ENCODE data around the gene WAPL.
"Not testable (repeated sequence)": the region's sequence is repeated elsewhere in the genome, so short reads cannot be mapped to it uniquely, and the experiment has no call there.

Gene WAPL, protein sequence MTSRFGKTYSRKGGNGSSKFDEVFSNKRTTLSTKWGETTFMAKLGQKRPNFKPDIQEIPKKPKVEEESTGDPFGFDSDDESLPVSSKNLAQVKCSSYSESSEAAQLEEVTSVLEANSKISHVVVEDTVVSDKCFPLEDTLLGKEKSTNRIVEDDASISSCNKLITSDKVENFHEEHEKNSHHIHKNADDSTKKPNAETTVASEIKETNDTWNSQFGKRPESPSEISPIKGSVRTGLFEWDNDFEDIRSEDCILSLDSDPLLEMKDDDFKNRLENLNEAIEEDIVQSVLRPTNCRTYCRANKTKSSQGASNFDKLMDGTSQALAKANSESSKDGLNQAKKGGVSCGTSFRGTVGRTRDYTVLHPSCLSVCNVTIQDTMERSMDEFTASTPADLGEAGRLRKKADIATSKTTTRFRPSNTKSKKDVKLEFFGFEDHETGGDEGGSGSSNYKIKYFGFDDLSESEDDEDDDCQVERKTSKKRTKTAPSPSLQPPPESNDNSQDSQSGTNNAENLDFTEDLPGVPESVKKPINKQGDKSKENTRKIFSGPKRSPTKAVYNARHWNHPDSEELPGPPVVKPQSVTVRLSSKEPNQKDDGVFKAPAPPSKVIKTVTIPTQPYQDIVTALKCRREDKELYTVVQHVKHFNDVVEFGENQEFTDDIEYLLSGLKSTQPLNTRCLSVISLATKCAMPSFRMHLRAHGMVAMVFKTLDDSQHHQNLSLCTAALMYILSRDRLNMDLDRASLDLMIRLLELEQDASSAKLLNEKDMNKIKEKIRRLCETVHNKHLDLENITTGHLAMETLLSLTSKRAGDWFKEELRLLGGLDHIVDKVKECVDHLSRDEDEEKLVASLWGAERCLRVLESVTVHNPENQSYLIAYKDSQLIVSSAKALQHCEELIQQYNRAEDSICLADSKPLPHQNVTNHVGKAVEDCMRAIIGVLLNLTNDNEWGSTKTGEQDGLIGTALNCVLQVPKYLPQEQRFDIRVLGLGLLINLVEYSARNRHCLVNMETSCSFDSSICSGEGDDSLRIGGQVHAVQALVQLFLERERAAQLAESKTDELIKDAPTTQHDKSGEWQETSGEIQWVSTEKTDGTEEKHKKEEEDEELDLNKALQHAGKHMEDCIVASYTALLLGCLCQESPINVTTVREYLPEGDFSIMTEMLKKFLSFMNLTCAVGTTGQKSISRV (N-terminal part only)

DNA sequence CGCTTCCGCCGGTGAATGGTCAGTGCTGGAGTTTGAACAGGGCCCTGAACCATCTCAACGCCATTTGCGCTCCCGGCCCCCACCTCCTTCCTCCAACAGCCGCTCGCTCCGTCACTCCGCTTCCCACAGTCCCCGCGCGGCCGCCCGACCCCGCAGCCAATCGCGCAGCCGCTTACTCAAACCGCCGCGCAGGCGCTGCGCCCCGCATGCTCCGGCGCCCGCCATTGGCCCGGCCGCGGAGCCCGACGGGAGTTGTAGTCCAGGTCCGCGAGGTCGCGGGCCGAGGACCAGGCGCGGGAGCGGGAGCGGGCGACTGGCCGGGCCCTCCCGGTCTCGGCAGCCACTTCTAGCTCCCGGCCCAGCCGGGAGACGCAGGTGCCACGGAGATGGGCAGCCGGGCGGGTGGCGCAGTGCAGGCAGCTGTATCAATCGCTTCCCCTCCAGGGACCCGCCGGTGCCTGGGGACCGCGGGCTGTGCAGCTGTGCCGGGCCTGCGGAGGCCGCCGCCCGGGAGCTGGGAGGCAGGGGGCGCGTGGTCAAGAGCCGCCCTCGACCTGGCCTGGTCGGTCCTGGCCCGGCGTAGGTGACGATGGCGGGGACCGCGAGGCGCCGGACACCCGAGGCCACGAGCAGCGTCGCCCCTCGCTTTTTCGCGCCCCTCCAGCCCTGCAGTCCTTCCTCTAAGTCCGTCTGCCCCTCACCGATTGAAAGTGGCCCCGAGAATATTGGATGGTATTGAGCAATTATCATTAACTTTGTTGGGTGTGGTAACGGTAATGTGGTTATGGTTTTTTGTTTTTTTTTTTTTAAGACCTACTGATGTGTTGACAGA lies at the start of gene WAPL:
TSS of gene WAPL (minus strand) at position 115 of the 832 bp plus-strand sequence. CDS start 3,723 bp downstream, outside the sequence.
- peak; percentile 75 for DNase-seq

DNA sequence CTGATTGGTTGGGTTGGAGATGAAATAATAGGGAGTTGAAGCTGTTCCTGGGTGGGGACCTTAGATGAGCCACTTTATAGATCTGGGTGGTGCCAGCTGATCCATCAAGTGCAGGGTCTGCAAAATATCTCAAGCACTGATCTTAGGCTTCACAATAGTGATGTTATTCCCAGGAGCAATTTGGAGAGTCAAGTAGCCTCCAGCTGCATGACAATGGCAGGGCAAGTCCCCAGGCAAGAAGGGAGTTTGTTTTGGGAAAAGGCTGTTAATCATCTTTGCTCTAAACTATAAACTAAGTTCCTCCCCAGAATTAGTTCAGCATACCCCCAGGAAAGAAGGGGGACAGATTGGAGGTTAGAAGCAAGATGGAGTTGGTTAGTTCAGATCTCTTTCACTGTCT lies 47.7 kb upstream of the WAPL start:
- no peak for DNase-seq

DNA sequence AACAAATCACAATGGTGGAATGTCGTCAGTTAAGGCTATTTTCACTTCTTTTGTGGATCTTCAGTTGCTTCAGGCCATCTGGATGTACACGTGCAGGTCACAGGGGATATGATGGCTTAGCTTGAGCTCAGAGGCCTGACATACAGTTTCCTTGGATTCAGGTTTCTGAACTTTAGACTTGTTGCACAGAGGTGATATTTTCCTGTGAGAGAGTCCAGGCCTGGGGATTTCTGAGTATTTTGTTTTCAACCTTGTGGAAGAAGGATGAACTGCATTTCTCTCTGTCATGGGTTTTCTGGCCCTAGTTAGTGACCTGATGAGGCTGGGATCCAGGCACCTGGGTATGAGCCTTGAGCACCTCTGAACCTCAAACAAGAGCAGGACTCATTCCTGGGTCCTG lies 44.9 kb upstream of the WAPL start:
- DNase-seq = not testable (repeated sequence)

DNA sequence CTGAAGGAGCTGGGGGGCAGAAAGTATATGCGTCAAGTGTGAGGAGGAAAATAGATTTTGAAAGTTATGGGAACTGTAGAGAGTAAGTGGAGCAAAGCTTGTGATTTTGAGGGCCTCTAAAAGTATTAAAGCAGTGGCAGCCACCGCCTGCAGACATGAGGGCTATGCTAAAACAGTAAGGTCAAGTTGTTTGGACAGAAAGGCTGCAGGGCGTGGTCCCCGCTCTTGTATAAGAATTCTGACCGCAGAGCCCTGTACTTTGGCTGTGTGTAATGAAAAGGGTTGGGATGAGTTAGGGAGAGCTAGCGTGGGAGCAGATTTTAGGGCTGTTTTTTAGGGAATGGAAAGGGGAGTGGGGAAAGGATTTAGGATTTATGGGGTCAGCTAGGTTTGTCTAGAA lies 41.7 kb upstream of the WAPL start:
- not testable (repeated sequence) for DNase-seq

DNA sequence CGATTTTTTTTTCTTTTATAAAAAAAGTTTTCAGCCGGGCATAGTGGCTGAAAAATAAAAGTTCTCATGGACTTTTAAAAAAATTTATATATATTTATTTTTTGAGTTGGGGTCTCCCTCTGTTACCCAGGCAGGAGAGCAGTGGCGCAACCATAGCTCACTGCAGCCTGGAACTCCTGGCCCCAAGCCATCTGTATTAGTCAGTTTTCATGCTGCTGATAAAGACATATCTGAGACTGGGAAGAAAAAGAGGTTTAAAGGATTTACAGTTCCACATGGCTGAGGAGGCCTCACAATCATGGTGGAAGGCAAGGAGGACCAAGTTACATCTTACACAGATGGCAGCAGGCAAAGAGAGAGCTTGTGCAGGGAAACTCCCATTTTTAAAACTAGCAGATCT lies 37.1 kb upstream of the WAPL start:
- DNase-seq = not testable (repeated sequence)

DNA sequence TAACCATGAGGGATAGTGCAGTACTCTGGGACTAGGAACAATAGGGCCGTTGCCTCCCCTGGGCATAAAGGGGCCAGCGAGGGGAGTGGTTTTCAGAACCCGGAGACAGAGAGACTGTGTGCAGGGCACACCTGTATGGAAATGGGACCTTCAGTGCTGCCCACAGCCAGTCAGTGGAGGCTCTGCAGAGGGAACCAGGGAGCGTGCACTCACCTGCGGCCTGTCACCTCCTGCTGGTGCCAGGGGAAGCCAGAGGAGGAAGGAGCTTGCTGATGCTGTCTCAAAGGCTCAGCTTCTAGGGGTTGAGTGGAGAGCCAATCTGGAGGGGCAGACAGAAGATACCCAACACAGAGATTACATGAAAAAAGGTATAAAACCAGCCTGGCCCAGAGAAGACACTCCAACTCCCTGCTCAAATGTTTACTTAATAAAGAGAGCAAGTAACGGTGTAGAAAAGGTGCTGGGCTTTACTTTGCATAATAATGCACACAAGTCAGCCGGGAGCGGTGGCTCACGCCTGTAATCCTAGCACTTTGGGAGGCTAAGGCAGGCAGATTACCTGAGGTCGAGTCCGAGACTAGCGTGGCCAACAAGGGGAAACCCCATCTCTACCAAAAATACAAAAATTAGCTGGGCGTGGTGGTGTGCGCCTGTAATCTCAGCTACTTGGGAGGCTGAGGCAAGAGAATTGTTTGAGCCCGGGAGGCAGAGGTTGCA lies 35.5 kb upstream of the WAPL start:
- DNase-seq = peak; percentile 45

DNA sequence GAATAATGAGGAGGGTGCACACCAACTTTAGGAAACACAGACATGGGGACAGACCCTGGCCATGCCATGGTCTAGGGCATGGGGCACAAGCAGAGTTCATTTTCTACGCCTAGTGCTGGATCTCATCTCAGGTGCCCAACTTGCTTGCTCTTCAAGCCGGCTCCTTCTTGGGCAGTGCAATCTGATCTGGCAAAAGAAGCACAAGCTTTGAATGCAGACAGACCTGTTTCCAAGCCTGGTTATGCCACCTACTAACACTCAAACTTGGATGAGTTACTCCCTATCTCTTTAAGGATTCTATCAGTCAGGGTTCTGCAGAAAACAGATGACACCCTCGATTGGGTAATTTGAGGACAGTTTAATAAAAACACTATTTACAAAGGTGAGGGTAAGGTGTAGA lies 34.9 kb upstream of the WAPL start:
- DNase-seq = peak; percentile 46

DNA sequence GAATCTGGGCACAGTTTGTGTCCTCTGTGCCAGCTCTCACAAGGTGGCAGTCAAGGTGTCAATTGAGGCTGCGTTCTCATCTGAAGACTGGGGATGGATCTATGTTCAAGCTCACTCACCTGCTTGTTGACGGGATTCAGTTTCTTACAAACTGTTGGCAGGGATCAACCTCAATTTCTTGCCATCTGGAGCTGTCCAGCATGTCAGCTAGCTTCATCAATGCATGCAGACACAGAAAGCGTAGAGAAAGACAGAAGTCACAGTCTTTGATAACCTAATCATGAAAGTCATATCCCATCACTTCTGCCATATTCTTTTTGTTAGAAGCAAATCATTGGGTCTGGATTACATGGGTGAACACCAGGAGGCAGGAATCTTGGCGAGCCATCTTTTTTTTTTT lies 32.0 kb upstream of the WAPL start:
- DNase-seq = no peak

DNA sequence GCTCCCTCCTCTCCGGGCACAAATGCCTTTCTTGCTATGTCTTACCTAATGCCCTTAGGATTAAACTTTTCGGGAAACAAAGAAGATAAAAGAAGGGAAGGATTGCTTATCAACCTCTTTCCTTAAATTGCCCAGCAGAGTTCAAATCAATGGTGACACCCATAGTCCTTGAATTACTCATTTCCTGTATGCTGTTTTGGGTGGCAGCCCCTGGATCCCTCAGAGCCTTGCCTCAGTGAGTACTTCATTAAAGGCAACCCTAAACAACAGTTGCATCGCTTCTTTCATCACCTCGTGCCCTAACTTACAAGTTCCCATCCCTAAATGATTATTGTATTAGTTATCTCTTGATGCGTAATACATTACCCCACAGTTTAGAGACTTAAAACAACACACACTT lies 31.6 kb upstream of the WAPL start:
- DNase-seq = no peak

DNA sequence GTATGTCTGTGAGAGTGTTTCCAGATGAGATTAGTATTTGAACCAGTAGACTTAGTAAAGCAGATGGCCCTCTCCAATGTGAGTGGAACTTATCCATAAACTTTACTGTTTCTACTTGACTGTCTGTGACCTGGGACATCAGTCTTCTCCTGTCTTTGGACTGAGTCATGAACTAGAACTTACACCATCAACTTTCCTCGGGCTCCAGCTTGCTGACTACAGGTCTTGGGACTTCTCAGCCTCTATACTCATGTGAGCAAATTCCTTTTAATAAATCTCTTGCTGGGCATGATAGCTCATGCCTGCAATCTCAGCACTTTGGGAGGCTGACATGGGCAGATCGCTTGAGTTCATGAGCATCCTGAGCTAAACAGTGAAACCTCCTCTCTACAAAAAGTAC lies 25.7 kb upstream of the WAPL start:
- DNase-seq = no peak

DNA sequence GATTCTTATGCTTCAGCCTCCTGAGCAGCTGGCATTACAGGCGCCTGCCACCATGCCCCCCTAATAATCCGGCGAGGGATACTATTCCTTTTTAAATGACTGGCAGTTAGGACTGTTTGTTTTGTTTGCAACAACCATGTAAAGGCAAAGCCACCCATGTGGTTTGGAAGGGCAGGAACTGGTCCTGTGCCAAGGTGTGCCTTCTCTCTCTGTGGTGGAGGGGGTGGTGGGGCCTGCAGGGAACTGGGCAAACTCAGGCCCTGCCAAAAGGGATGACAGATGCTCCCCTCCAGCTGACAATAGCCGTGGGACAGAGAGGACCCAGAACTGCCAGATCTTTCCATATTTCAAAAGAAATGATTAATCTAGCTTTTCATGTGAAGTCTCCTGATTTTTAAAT lies 23.5 kb upstream of the WAPL start:
- DNase-seq = no peak

DNA sequence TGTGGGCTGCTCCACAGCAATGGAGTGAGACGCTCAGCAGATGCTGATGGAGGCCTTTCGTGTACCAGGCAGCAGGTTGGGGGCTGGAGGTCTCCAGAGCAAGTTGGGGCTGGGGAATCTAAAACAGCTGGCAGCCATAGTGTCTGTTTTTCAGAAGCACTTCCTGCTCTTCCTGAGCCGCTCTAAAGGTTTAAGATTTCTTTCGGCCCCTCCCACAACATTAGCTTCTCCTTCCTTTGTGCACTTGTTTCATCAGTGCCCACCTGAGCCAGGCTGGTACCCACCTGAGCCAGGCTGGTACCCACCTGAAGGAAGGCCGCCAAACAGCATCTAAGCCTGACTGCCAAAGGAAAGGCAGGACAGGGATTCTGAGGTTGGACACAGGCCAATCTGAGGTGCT lies 18.4 kb upstream of the WAPL start:
- no peak for DNase-seq

DNA sequence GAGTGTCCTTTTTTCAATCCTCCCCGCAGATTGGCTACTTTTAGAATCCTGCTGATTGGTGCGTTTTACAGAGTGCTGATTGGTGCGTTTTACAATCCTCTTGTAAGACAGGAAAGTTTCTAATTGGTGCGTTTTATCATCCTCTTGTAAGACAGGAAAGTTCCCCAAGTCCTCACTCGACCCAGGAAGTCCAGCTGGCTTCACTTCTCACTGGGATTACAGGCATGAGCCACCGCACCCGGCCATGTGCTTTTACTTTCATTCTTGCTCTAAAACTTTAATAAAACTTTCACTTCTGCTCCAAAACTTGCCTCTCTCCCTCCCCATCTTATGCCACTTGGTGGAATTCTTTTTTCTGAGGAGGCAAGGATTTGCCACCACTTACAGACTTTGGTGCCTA lies 17.0 kb upstream of the WAPL start:
- no peak for DNase-seq

DNA sequence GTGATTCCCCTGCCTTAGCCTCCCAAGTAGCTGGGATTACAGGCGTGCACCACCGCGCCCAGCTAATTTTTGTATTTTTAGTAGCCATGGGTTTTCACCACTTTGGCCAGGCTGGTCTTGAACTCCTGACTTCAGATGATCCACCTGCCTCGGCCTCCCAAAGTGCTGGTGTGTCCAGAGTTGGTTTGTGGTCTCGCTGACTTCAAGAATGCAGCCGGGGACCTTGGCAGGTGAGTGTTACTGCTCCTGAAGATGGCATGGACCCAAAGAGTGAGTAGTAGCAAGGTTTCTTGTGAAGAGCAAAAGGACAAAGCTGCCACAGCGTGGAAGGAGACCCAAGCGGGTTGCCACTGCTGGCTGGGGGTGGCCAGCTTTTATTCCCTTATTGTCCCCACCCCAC lies 16.4 kb upstream of the WAPL start:
- not testable (repeated sequence) for DNase-seq

DNA sequence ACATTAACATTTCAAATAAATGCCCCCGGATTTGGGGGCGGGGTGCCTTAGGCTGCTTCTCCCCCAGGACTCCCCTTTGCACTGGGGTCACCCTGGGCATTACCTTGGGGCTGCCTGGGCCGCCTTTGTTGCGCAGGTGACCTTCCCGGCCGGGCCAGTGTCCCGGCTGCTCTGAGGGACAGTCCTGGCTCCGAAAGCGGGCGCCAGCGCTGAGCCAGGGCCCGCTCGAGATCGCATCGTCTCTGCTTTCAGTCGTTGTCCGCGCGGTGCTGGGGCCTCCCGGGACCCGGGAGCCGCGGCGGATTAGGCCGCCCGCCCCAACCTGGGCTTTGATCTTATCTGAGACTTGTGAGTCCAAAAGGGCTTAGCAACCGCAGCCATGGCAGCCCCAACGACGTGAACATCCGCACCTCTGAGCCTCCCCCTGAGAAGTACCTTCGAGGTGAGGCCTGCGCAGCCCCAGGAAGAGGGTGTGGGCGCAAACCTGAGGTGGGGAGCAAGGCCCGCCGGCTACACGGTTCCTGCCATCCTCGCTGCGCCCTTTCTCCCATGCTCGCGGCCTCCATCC lies 14.8 kb upstream of the WAPL start:
- DNase-seq = no peak

DNA sequence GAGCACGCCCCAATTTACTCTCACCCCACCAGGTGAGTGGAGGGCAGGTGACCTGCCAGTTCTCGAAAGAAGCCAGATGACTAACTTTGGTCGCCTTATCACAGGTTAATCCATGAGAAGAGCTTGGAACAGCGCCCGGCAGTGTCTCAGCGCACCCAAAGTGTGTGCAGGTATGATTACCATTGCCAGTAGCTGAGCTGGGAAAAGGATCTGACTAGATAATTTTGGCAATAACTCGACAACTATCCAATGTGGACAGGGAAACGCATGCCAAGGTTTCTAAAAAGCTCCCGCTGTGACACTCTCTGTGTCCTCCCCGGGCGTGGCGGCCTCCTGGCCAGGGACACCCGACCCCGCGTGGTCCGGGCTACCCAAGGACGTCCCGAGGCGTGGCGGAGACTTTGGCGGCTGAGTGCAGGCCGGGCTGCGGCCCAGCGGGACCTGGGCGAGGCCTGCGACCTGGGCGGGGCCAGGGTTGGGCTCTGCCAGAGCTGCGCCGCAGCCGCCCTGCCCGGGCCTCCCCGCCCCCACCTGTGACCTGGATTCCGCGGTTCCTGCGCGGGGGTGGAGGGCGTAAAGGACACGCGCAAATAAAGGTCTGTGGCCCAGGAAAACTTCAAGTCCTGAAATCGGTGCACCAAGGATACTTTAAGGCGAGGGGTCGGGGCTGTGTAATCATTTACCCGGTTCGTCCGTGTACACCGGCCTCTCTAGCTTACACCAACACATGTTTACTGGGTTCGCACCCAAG lies 13.7 kb upstream of the WAPL start:
- DNase-seq = no peak

DNA sequence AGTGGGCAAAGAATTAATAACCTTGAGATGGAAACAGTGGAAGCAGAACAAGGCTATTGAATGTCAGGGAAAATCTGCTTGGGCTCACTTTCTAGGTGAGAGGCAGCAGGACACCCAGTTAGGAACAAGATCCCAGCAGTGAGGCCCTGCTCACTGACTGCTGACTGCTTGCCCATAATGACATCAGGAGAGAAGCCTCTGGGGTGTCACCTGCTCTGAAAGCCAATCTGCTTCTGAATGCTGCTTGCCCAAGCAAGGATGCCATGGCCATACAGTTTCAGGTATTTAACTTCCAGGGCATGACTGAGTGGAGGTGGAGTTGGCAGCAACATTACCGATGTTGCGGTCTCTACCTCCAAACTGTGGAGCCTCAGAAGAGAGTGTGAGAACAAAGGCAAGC lies 11.7 kb upstream of the WAPL start:
- no peak for DNase-seq

DNA sequence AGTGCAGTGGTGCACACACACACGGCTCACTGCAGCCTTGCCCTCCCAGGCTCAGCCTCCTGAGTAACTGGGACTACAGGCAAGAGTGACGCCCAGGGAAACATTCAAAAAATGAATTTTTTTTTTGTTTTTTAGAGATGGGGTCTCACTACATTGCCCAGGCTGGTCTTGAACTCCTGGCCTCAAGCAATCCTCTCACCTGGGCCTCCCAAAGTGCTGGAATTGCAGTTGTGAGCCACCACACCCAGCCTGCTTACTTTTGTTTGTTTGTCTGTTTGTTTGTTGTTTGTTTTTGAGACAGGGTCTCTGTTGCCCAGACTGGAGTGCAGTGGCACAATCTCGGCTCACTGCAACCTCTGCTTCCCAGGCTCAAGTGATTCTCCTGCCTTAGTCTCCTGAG lies 7.1 kb upstream of the WAPL start:
- DNase-seq = not testable (repeated sequence)

DNA sequence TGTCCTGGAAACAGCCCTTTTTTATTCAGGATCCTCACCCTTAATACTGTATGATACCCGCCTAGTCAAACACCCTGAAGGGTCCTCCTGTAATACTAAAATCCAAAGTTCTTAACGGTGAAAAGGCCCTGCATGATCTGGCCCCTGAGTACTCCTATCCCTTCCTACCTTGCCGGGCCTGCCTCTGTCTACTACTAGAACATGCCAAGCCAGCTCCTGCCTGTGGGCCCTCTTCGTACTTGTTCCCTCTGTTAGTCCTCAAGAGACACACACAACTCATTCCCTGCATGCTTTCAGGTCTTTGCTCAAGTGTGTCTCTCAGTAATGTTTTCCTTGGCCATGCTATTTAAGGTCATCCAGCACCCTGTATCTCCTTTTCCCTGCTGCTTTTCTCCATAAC lies 5.0 kb upstream of the WAPL start:
- no peak for DNase-seq

DNA sequence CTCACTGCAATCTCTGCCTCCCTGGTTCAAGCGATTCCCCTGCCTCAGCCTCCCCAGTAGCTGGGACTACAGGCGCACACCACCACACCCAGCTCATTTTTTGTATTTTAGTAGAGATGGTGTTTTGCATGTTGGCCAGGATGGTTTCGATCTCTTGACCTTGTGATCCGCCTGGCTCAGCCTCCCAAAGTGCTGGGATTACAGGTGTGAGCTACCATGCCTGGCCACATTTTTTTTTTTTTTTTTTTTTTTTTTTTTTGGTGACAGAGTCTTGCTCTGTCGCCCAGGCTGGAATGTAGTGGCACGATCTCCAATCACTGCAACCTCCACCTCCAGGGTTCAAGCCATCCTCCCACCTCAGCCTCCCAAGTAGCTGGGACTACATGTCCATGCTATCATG lies 4.1 kb upstream of the WAPL start:
- DNase-seq = not testable (repeated sequence)

Data from NCI-H1105 treated with DMSO at 0.1 percent for 48 hours (cell line).